OCI-LY3 (cell line): ENCODE data around the gene NPHP4.

Experiments used
- CTCF ChIP-seq: fragments of 200-600, 300-600 bp; sonication (generic); IDR thresholded peaks from 2 replicates; pipeline ENCODE4 v1.5.1; 2014; ENCODE audit warnings: antibody characterized with exemption, low read length, low read depth
- EZH2phosphoT487 ChIP-seq: fragments of 200-600 bp; shearing (Covaris generic); IDR thresholded peaks from 2 replicates; pipeline ENCODE4 v1.6.1; 2018; ENCODE audit warnings: antibody characterized with exemption, mixed run types, low read depth

- TF ChIP-seq CTCF (no peak), EZH2phosphoT487 (no peak)
Observed at GRCh38 chr1:5828308-5828935, 163.8 kb downstream of the NPHP4 start.
